ENCODE measurements around the gene PKIG. TPM values are rescaled to one million over a fixed set of nuclear protein-coding genes. Genes with fewer than 3 reads are reported as not detected.

The PKIG gene
- polyA plus RNA-seq, 1 donor from 2014 or later: 174 TPM

DNA sequence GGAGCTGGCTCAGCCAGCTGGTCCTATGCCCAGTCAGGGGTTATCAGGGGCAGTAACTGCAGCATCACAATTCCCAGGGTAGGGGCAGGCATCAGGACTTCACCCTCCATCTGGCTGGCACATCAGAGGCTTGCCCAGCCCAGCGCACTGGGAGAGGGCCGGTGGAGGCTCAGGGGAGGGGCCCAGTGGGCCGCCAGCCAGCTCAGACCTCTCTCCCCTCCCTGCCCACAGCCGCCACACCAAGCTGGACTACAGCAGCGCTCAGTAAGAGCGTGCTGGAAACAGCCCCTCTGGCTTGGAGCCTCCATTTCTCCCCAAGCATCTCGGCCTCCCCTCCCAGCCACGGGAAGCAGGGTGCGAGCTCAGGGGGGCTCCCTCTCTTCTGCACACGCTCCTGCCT lies 47.2 kb downstream of the PKIG start:
- no peaks in the 10 kb centered on the region for H3K27me3 ChIP-seq (ENCODE audit: insufficient read depth, low read depth, low read length)
- H3K9ac ChIP-seq (ENCODE audit: low read length): no peak overlapping the region
- no peaks in the 10 kb centered on the region for H3K79me2 ChIP-seq (replicated peaks; ENCODE audit: insufficient read depth, low read length)
- no peak overlapping the region for H3K4me2 ChIP-seq (ENCODE audit: low read length)
- H3K27ac ChIP-seq (ENCODE audit: low read length): no peak overlapping the region
- TF ChIP-seq EP300 (conservative IDR thresholded peaks at IDR 0.05; ENCODE audit: poor library complexity, severe bottlenecking) (no peak), TAF1 (IDR thresholded peaks at IDR 0.05; ENCODE audit: low read depth) (no peak), POLR2AphosphoS5 (IDR thresholded peaks at IDR 0.05) (no peak), RAD21 (conservative IDR thresholded peaks at IDR 0.05) (no peak), EZH2 (IDR thresholded peaks at IDR 0.05; ENCODE audit: borderline replicate concordance, insufficient read depth, low read length, poor library complexity, severe bottlenecking) (no peak), SMC3 (conservative IDR thresholded peaks at IDR 0.05; ENCODE audit: poor library complexity) (no peak)
- TF ChIP-seq, protein P1, sequence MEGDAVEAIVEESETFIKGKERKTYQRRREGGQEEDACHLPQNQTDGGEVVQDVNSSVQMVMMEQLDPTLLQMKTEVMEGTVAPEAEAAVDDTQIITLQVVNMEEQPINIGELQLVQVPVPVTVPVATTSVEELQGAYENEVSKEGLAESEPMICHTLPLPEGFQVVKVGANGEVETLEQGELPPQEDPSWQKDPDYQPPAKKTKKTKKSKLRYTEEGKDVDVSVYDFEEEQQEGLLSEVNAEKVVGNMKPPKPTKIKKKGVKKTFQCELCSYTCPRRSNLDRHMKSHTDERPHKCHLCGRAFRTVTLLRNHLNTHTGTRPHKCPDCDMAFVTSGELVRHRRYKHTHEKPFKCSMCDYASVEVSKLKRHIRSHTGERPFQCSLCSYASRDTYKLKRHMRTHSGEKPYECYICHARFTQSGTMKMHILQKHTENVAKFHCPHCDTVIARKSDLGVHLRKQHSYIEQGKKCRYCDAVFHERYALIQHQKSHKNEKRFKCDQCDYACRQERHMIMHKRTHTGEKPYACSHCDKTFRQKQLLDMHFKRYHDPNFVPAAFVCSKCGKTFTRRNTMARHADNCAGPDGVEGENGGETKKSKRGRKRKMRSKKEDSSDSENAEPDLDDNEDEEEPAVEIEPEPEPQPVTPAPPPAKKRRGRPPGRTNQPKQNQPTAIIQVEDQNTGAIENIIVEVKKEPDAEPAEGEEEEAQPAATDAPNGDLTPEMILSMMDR (IDR thresholded peaks at IDR 0.05; ENCODE audit: poor library complexity, severe bottlenecking): no peak
- H3K9me3 ChIP-seq (ENCODE audit: low read length): no peaks in the 10 kb centered on the region
- no peak overlapping the region for H2AFZ ChIP-seq (ENCODE audit: low read depth, low read length)
- H3K36me3 ChIP-seq (ENCODE audit: insufficient read depth, low read length): no peaks in the 10 kb centered on the region
- H3K9me2 ChIP-seq (ENCODE audit: insufficient read depth, low read length): no peaks in the 10 kb centered on the region
- H3K4me3 ChIP-seq (ENCODE audit: low read length): no peak overlapping the region
- no peaks in the 10 kb centered on the region for H3F3A ChIP-seq (ENCODE audit: insufficient read depth, low read length, poor library complexity, severe bottlenecking)
- H4K20me1 ChIP-seq (ENCODE audit: insufficient read depth): no peaks in the 10 kb centered on the region

DNA sequence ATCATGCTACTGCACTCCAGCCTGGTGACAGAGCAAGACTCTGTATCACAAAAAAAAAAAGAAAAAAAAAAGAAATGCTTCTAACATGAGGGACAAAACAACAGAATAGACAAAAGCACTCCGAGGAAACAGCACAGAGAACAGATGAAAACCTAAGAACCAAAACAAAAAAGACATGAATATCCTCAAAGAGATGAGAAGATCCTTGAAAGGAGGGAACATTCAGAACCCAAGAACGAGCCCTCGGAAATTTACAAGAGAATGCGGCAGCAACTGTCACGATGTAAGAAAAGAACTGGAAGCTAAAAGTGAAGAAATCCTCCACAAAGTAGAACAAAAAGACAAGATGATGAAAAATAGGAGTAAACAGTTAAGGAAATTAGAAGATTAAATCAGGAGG lies 47.9 kb downstream of the PKIG start:
- no peaks in the 10 kb centered on the region for H3K27me3 ChIP-seq (ENCODE audit: insufficient read depth, low read depth, low read length)
- TF ChIP-seq EP300 (conservative IDR thresholded peaks at IDR 0.05; ENCODE audit: poor library complexity, severe bottlenecking) (no peak), SMC3 (conservative IDR thresholded peaks at IDR 0.05; ENCODE audit: poor library complexity) (no peak), MXI1 (conservative IDR thresholded peaks at IDR 0.05; ENCODE audit: poor library complexity, severe bottlenecking) (no peak), POLR2AphosphoS5 (IDR thresholded peaks at IDR 0.05) (no peak), EZH2 (IDR thresholded peaks at IDR 0.05; ENCODE audit: borderline replicate concordance, insufficient read depth, low read length, poor library complexity, severe bottlenecking) (no peak), RAD21 (conservative IDR thresholded peaks at IDR 0.05) (no peak), TAF1 (IDR thresholded peaks at IDR 0.05; ENCODE audit: low read depth) (no peak)
- TF ChIP-seq, protein P1 (IDR thresholded peaks at IDR 0.05; ENCODE audit: poor library complexity, severe bottlenecking): no peak
- TF ChIP-seq, protein P2, sequence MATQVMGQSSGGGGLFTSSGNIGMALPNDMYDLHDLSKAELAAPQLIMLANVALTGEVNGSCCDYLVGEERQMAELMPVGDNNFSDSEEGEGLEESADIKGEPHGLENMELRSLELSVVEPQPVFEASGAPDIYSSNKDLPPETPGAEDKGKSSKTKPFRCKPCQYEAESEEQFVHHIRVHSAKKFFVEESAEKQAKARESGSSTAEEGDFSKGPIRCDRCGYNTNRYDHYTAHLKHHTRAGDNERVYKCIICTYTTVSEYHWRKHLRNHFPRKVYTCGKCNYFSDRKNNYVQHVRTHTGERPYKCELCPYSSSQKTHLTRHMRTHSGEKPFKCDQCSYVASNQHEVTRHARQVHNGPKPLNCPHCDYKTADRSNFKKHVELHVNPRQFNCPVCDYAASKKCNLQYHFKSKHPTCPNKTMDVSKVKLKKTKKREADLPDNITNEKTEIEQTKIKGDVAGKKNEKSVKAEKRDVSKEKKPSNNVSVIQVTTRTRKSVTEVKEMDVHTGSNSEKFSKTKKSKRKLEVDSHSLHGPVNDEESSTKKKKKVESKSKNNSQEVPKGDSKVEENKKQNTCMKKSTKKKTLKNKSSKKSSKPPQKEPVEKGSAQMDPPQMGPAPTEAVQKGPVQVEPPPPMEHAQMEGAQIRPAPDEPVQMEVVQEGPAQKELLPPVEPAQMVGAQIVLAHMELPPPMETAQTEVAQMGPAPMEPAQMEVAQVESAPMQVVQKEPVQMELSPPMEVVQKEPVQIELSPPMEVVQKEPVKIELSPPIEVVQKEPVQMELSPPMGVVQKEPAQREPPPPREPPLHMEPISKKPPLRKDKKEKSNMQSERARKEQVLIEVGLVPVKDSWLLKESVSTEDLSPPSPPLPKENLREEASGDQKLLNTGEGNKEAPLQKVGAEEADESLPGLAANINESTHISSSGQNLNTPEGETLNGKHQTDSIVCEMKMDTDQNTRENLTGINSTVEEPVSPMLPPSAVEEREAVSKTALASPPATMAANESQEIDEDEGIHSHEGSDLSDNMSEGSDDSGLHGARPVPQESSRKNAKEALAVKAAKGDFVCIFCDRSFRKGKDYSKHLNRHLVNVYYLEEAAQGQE (IDR thresholded peaks at IDR 0.05; ENCODE audit: borderline replicate concordance): no peak
- H3K9ac ChIP-seq (ENCODE audit: low read length): no peak overlapping the region
- H3K4me3 ChIP-seq (ENCODE audit: low read length): no peak overlapping the region
- no peak overlapping the region for H3K4me2 ChIP-seq (ENCODE audit: low read length)
- no peak overlapping the region for H3K27ac ChIP-seq (ENCODE audit: low read length)
- H2AFZ ChIP-seq (ENCODE audit: low read depth, low read length): no peak overlapping the region
- H3K36me3 ChIP-seq (ENCODE audit: insufficient read depth, low read length): no peaks in the 10 kb centered on the region
- no peaks in the 10 kb centered on the region for H3F3A ChIP-seq (ENCODE audit: insufficient read depth, low read length, poor library complexity, severe bottlenecking)
- H3K79me2 ChIP-seq (replicated peaks; ENCODE audit: insufficient read depth, low read length): no peaks in the 10 kb centered on the region
- no peaks in the 10 kb centered on the region for H3K9me2 ChIP-seq (ENCODE audit: insufficient read depth, low read length)
- H3K9me3 ChIP-seq (ENCODE audit: low read length): no peaks in the 10 kb centered on the region
- H4K20me1 ChIP-seq (ENCODE audit: insufficient read depth): no peaks in the 10 kb centered on the region

All from neural cell (in vitro differentiated cells).